H1 (cell line): Measurements from ENCODE around the gene SERPINH1. TPM values are rescaled to one million over a fixed set of nuclear protein-coding genes. Genes with fewer than 3 reads are reported as not detected.

Experiments used
- CTCF ChIA-PET: fragments of 300-600 bp; sonication (Branson Sonifier 250); formaldehyde crosslinking; loops from one replicate; lab custom pipeline; 2021; ENCODE audit not compliant: partially characterized antibody; lab: Charles Lee
- POLR2A ChIA-PET: fragments of 300-600 bp; sonication (Branson Sonifier 250); formaldehyde crosslinking; loops from one replicate; lab custom pipeline; 2021; ENCODE audit warnings: inconsistent platforms; ENCODE audit not compliant: partially characterized antibody; lab: Charles Lee
- DNase-seq, 2 experiments: peaks; one replicate each; pipeline versions ENCODE4 v3.0.0 to v3.0.0-alpha.2; 2010 to 2022; ENCODE audit warnings: low spot score in 2 of 2, low read depth in 1 of 2, mixed read lengths in 1 of 2
- FAIRE-seq: peaks from 2 replicates; lab custom pipeline; 2011; peaks lifted over from hg19 to GRCh38; lab: Jason Lieb, UNC
- H2AFZ ChIP-seq: 2 replicates; pipeline ENCODE4 v1.8.1; 2012; ENCODE audit warnings: low read length, inconsistent platforms
- H2AK5ac ChIP-seq: 2 replicates; pipeline ENCODE4 v1.6.1; 2013; ENCODE audit warnings: low read depth, low read length
- H2BK120ac ChIP-seq: replicated peaks from 2 replicates; pipeline ENCODE3; 2013; ENCODE audit warnings: low read depth, low read length, inconsistent platforms
- H2BK12ac ChIP-seq: 2 replicates; pipeline ENCODE4 v1.6.1; 2013; ENCODE audit warnings: low read depth, low read length
- H2BK15ac ChIP-seq: 2 replicates; pipeline ENCODE4 v1.6.1; 2013; ENCODE audit warnings: low read length
- H2BK20ac ChIP-seq: 2 replicates; pipeline ENCODE4 v1.6.1; 2013; ENCODE audit warnings: low read length
- H2BK5ac ChIP-seq: 2 replicates; pipeline ENCODE4 v1.6.1; 2013; ENCODE audit warnings: low read depth, low read length
- H3K14ac ChIP-seq: 2 replicates; pipeline ENCODE4 v1.6.1; 2013; ENCODE audit warnings: inconsistent platforms; ENCODE audit not compliant: insufficient read length
- H3K18ac ChIP-seq: 2 replicates; pipeline ENCODE4 v1.6.1; 2013; ENCODE audit warnings: low read length; ENCODE audit errors: extremely low read depth
- H3K23ac ChIP-seq: 2 replicates; pipeline ENCODE4 v1.6.1; 2013; ENCODE audit warnings: inconsistent platforms; ENCODE audit not compliant: insufficient read length
- H3K23me2 ChIP-seq: 2 replicates; pipeline ENCODE4 v1.6.1; 2013; ENCODE audit warnings: low read depth, low read length
- H3K27ac ChIP-seq: 2 replicates; pipeline ENCODE4 v1.6.1; 2011; ENCODE audit warnings: low read depth, low read length, inconsistent platforms
- H3K27me3 ChIP-seq, 4 experiments: replicated peaks in 1 of 4; 1 replicate in 1 of 4; 2 replicates in 3 of 4; pipeline versions ENCODE4 v1.6.1 to v1.8.1; 2011 to 2013; ENCODE audit warnings: low read length in 3 of 4, mild to moderate bottlenecking in 3 of 4, inconsistent platforms in 2 of 4, mixed read lengths in 2 of 4, moderate library complexity in 1 of 4; ENCODE audit not compliant: control insufficient read depth in 3 of 4, insufficient read depth in 3 of 4; ENCODE audit errors: extremely low read depth in 1 of 4
- H3K36me3 ChIP-seq, 4 experiments: 2 replicates each; pipeline versions ENCODE4 v1.6.1 to v1.8.1; 2011 to 2013; ENCODE audit warnings: mild to moderate bottlenecking in 4 of 4, low read length in 3 of 4, moderate library complexity in 2 of 4, control low read depth in 1 of 4, inconsistent platforms in 1 of 4; ENCODE audit not compliant: insufficient read depth in 4 of 4, control insufficient read depth in 2 of 4
- H3K4ac ChIP-seq: replicated peaks from 2 replicates; pipeline ENCODE3; 2013; ENCODE audit warnings: low read length, low read depth, mixed read lengths, inconsistent platforms; ENCODE audit not compliant: insufficient read length
- H3K4me1 ChIP-seq, 4 experiments: replicated peaks in 1 of 4; 1 replicate in 1 of 4; 2 replicates in 3 of 4; pipeline versions ENCODE4 v1.6.1 to v1.8.1; 2011 to 2013; ENCODE audit warnings: low read length in 3 of 4, inconsistent platforms in 2 of 4, mixed read lengths in 1 of 4; ENCODE audit not compliant: insufficient read depth in 4 of 4, control insufficient read depth in 3 of 4
- H3K4me2 ChIP-seq, 2 experiments: 2 replicates each; pipeline versions ENCODE4 v1.6.1 to v1.8.1; 2011 to 2013; ENCODE audit warnings: low read depth in 2 of 2, low read length in 2 of 2, control low read depth in 1 of 2, inconsistent platforms in 1 of 2, mild to moderate bottlenecking in 1 of 2; ENCODE audit not compliant: insufficient read depth in 1 of 2
- H3K4me3 ChIP-seq, 4 experiments: fragments of 200-600, 300-600 bp in 1 of 4; sonication (generic), shearing (Covaris generic), sonication (Bioruptor Twin) in 1 of 4; 2 replicates each; pipeline versions ENCODE4 v1.5.1 to v1.8.1; 2011 to 2016; ENCODE audit warnings: low read length in 4 of 4, low read depth in 3 of 4, control low read depth in 2 of 4, inconsistent platforms in 2 of 4, mild to moderate bottlenecking in 2 of 4, mixed read lengths in 1 of 4, moderate library complexity in 1 of 4; ENCODE audit not compliant: insufficient read depth in 2 of 4; ENCODE audit errors: extremely low read depth in 1 of 4
- H3K56ac ChIP-seq: replicated peaks from 2 replicates; pipeline ENCODE3; 2013; ENCODE audit warnings: low read depth, mild to moderate bottlenecking, mixed read lengths, low read length, inconsistent platforms; ENCODE audit not compliant: insufficient read length
- H3K79me1 ChIP-seq: 2 replicates; pipeline ENCODE4 v1.6.1; 2013; ENCODE audit warnings: low read depth, low read length, control low read depth
- H3K79me2 ChIP-seq, 2 experiments: 2 replicates each; pipeline versions ENCODE4 v1.6.1 to v1.8.1; 2012 to 2013; ENCODE audit warnings: low read length in 2 of 2, mild to moderate bottlenecking in 2 of 2, inconsistent platforms in 1 of 2; ENCODE audit not compliant: insufficient read depth in 2 of 2, control insufficient read depth in 1 of 2
- H3K9ac ChIP-seq, 4 experiments: replicated peaks in 1 of 4; 1 replicate in 1 of 4; 2 replicates in 3 of 4; pipeline versions ENCODE4 v1.6.1 to v1.8.1; 2011 to 2013; ENCODE audit warnings: low read depth in 3 of 4, low read length in 3 of 4, control low read depth in 2 of 4, mild to moderate bottlenecking in 2 of 4, moderate library complexity in 2 of 4, inconsistent platforms in 1 of 4; ENCODE audit errors: extremely low read depth in 1 of 4
- H3K9me3 ChIP-seq, 2 experiments: 2 replicates each; pipeline versions ENCODE4 v1.6.1 to v1.8.1; 2012 to 2013; ENCODE audit warnings: mild to moderate bottlenecking in 2 of 2, moderate library complexity in 2 of 2, control low read depth in 1 of 2, inconsistent platforms in 1 of 2, low read depth in 1 of 2, low read length in 1 of 2, mixed read lengths in 1 of 2; ENCODE audit not compliant: insufficient read depth in 2 of 2
- H4K20me1 ChIP-seq, 2 experiments: replicated peaks in 1 of 2; 2 replicates each; pipeline versions ENCODE3 to v1.8.1; 2011 to 2013; ENCODE audit warnings: inconsistent platforms in 2 of 2, low read length in 2 of 2, mild to moderate bottlenecking in 1 of 2; ENCODE audit not compliant: insufficient read depth in 2 of 2, control insufficient read depth in 1 of 2
- H4K5ac ChIP-seq: 2 replicates; pipeline ENCODE4 v1.6.1; 2013; ENCODE audit warnings: low read length, low read depth, mixed read lengths, inconsistent platforms; ENCODE audit not compliant: insufficient read length
- H4K8ac ChIP-seq: 2 replicates; pipeline ENCODE4 v1.8.0; 2013; ENCODE audit warnings: mild to moderate bottlenecking, moderate library complexity, low read length, inconsistent platforms; ENCODE audit not compliant: insufficient read depth; ENCODE audit errors: extremely low read depth
- H4K91ac ChIP-seq: replicated peaks from 2 replicates; pipeline ENCODE3; 2013; ENCODE audit warnings: low read length, mixed read lengths, inconsistent platforms; ENCODE audit not compliant: insufficient read length
- ATF3 ChIP-seq: IDR thresholded peaks from 2 replicates; pipeline ENCODE4 v1.6.1; 2011; ENCODE audit warnings: low read depth, mild to moderate bottlenecking, low read length; ENCODE audit not compliant: insufficient read depth
- CHD1 ChIP-seq: IDR thresholded peaks from 2 replicates; pipeline ENCODE4 v1.6.1; 2012; ENCODE audit warnings: low read depth, low read length, improper control_type of control experiment
- NRF1 ChIP-seq: IDR thresholded peaks from 2 replicates; pipeline ENCODE4 v1.6.1; 2011; ENCODE audit warnings: mild to moderate bottlenecking, low read depth, low read length, improper control_type of control experiment
- SIRT6 ChIP-seq: IDR thresholded peaks from one replicate; pipeline ENCODE4 v1.7.1; 2012; ENCODE audit warnings: low read length, inconsistent platforms
- SIX5 ChIP-seq: IDR thresholded peaks from 2 replicates; pipeline ENCODE4 v1.6.1; 2011; ENCODE audit warnings: mild to moderate bottlenecking, low read depth, low read length
- WGBS, 2 experiments: shearing (Covaris generic) in 1 of 2; methylation state at CpG; one replicate each; pipeline versions ENCODE4 v1.1.6 to v1.1.7; 2013 to 2015; ENCODE audit warnings: low lambda C conversion rate in 2 of 2, mixed read lengths in 2 of 2, inconsistent platforms in 1 of 2, low coverage in 1 of 2, missing lambda C conversion rate in 1 of 2; ENCODE audit not compliant: insufficient replicate concordance in 2 of 2, insufficient coverage in 1 of 2, insufficient read length in 1 of 2; ENCODE audit errors: extremely low coverage in 1 of 2, missing lambda C conversion rate in 1 of 2; 5-methylcytosine and 5-hydroxymethylcytosine counted together
- polyA plus RNA-seq, 7 experiments: library from polyadenylated mRNA; depleted of rRNA in 3 of 7; stranded (reverse) in 5 of 7; unstranded in 2 of 7; fragments of >200 nt in 5 of 7; fragments of 200-250 nt in 2 of 7; gene quantifications; 1 replicate in 5 of 7; 2 replicates in 1 of 7; 4 replicates in 1 of 7; pipeline versions ENCODE4 v1.2.1 to v1.2.3, GENCODE V29; 2011 to 2013; ENCODE audit warnings: missing spikeins in 2 of 7, mixed read lengths in 2 of 7
- total RNA-seq: library from RNA; stranded (reverse); fragmentation: NEBNext Ultra II Directional; extraction: Animal tissue kit (Norgen Biotek cat#: 25700); gene quantifications from 2 replicates; pipeline ENCODE4 v1.2.1, GENCODE V29; 2021

Gene SERPINH1
- total and polyA plus RNA-seq, 2 of the 8 experiments (the other 6 are each of a cell fraction or from before 2014, with no cell fraction given), result 420 to 621 TPM

GRCh38 chr11:75560644-75561043, 1.4 kb upstream of the SERPINH1 start:
- no peak overlapping the region for H3K27ac ChIP-seq
- peaks cover 4% of the 10 kb centered on the region in 2 experiments for H4K20me1 ChIP-seq
- peak overlapping the region; percentile 56; the same call in 1 of the 2 replicates for H2BK12ac ChIP-seq
- H3K79me2 ChIP-seq, result peaks cover 8 to 39% of the 10 kb centered on the region in 2 experiments
- H4K8ac ChIP-seq, result no peak overlapping the region
- peaks cover 0 to 5% (median 0%) of the 10 kb centered on the region in 4 experiments; a peak in 1 of 8 replicates for H3K36me3 ChIP-seq
- CTCF ChIA-PET, result interaction anchor here (0.9 to 16.9 kb wide), 11 partner anchors 10 to 127 kb away, joined by 3 to 344 read pairs (median 7); no protein-coding TSS in a partner anchor
- no peaks in the 10 kb centered on the region for H3K27me3 ChIP-seq
- H3K4me3 ChIP-seq, result no peak overlapping the region
- DNase-seq (no peak), FAIRE-seq (no peak)
- WGBS, 2 experiments, result 94% methylated on average over 1 of the region's 1 CpG; no CpG with 5 or more reads in 1 of the 2 experiments
- H3K79me1 ChIP-seq, result 0 out of 2 replicates have a peak, but pooled peaks cover 3% of the 10 kb centered on the region
- H3K23me2 ChIP-seq, result peaks cover 12% of the 10 kb centered on the region
- H3K56ac ChIP-seq, result no peak overlapping the region
- peak overlapping the region in 1 of 2 experiments; percentile 82; a peak in 1 of 4 replicates for H3K4me2 ChIP-seq
- no peak overlapping the region; the same call in 1 of the 2 replicates for H2AK5ac ChIP-seq
- H3K23ac ChIP-seq, result no peak overlapping the region
- H4K5ac ChIP-seq, result no peak overlapping the region
- no peak overlapping the region for H3K14ac ChIP-seq
- no peak overlapping the region for H3K9ac ChIP-seq
- H3K4me1 ChIP-seq, result peaks cover 10 to 49% (median 38%) of the 10 kb centered on the region in 4 experiments
- H2BK15ac ChIP-seq, result no peak overlapping the region; the same call in 1 of the 2 replicates
- H4K91ac ChIP-seq, result peak overlapping the region; percentile 12
- no peaks in the 10 kb centered on the region for H3K9me3 ChIP-seq
- no peak overlapping the region for H2BK120ac ChIP-seq
- POLR2A ChIA-PET, result interaction anchor here (0.9 to 35.1 kb wide), 7 partner anchors 2 to 160 kb away, joined by 3 to 1120 read pairs (median 10); partner anchors contain the start of gene SERPINH1
- no peak overlapping the region for H2AFZ ChIP-seq
- peak overlapping the region; percentile 28 for H3K4ac ChIP-seq
- H3K18ac ChIP-seq, result no peak overlapping the region
- H2BK5ac ChIP-seq, result 0 out of 2 replicates have a peak overlapping the region, but pooled peaks have one; percentile 13
- peak overlapping the region; percentile 62; the same call in 1 of the 2 replicates for H2BK20ac ChIP-seq
- TF ChIP-seq SIX5 (no peak), NRF1 (no peak), SIRT6 (no peak), CHD1 (no peak), ATF3 (no peak)
